ENCODE measurements around the gene WNK2. TPM values are rescaled to one million over a fixed set of nuclear protein-coding genes. Genes with fewer than 3 reads are reported as not detected.
A peak's percentile ranks its signal among the peaks of the same experiment; 100 is the strongest.

The WNK2 gene
- total RNA-seq, 1 donor from 2014 or later = 222 TPM

DNA sequence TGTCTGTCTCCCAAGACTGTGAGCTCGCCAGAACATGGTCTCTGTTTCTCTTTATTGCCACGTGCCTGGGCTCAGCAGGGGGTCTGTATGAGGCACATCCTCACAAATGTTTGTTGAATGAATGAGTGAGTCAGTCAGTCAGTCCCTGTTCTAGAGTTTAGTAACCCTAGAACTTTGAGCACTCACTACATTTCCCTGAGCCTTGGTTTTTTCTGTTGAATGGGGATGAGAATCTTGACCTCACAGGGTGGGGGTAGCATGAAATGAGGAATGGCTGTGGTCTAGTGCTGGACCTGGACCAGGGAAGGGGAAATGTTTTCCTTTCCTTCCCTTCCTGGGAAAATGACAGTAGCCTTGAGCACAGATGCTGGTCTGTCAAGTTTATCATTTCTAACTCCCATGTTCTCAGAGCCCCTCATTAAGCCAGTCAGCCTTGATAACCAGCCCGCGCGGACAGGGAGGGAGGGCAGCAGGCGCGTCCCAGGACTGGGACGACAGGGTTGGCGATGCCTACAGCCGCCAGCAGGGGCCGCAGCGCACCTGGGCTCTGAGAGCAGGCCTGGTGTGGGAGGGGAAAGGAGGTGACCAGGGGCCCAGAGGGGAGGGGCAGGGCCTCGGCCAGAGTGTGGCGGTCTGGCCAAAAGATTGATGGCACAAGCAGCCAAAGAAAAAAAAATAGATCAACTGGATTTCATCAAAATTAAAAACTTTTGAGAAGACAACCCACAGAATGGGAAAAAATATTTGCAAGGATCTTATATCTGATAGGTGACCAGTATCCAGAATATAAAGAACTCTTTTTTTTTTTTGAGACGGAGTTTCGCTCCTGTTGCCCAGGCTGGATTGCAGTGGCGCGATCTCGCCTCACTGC, 24.1 kb upstream of the WNK2 start:
- ATAC-seq (ENCODE audit: poor library complexity) (peak; percentile 95), DNase-seq (peak; percentile 91)
- intact Hi-C loops (cut with DNase I) = loop anchor here (5.0 kb wide), 1 partner anchor 142 kb away; no protein-coding TSS in a partner anchor

DNA sequence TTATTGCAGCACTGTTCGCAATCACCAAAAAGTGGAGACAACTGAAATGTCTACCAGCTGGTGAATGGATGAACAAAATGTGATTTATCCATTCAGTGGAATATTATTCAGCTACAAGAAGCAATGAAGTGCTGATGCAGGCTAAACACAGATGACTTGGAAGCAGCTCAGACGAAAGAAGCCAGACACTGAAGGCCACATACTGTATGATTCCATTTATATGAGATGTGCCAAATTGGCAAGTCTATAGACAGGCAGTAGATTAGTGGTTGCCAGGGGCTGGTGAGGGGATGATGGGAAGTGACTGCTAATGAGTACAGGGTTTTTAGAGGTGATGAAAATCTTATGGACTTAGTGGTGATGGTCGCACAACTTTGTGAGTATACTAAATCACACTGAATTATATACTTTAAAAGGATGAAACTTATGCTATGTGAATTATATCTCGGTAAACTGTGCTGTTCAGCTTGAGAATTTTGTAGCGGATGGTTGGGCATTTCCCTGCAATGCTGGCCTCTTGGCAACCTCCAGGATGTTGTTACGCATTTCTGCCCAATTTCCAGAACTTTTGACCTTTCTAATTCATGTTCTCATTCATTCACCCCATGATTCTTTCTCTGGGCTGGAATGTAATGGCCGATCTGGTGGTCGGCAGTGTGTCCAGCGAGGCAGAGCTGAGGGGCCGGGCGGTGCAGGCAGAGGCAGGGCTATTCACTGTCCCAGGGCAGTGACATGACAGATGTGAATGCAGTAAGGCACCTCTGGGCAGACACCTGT, 22.0 kb upstream of the WNK2 start:
- intact Hi-C loops (cut with DNase I) = loop anchor here (5.0 kb wide), 1 partner anchor 140 kb away; no protein-coding TSS in a partner anchor
- ATAC-seq (ENCODE audit: poor library complexity) (peak; percentile 86), DNase-seq (no peak)

DNA sequence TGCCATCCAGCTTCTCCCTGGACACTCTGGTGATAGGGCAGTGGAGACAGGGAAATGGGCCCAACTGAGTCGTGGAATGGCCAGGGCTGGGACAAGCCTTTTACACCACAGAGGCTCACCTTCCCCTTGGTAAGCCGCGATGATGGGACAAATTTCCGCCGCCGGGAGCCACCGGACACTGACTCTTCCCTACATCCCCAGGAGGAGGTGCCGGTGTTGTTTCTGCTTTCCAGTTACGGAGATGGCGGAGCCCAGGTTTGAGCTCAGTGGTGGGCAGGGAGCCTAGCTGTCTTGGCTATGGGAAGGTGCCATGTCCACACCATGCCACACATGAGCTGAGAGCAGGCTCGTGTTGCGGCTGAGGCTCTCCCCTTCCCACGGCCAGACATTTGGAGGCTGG, 19.9 kb upstream of the WNK2 start:
- no peak for ATAC-seq (ENCODE audit: poor library complexity)
- intact Hi-C loops (cut with DNase I) = loop anchor here (5.0 kb wide), 1 partner anchor 138 kb away; no protein-coding TSS in a partner anchor
- no peak for DNase-seq

- no peak for DNase-seq
- no peak for ATAC-seq (ENCODE audit: poor library complexity)
- intact Hi-C loops (cut with DNase I) = no loop called here
Measured at GRCh38 chr9:93166699-93167098, 17.2 kb upstream of the WNK2 start.

- intact Hi-C loops (cut with DNase I) = no loop called here
- DNase-seq = no peak
- no peak for ATAC-seq (ENCODE audit: poor library complexity)
Measured at GRCh38 chr9:93167185-93167584, 16.8 kb upstream of the WNK2 start.

GRCh38 chr9:93167838-93168237, 16.1 kb upstream of the WNK2 start:
- intact Hi-C loops (cut with DNase I) = no loop called here
- DNase-seq (no peak), ATAC-seq (ENCODE audit: poor library complexity) (no peak)

- peak; percentile 78 for ATAC-seq (ENCODE audit: poor library complexity)
- intact Hi-C loops (cut with DNase I) = no loop called here
Measured at GRCh38 chr9:93168581-93168980, 15.4 kb upstream of the WNK2 start.

DNA sequence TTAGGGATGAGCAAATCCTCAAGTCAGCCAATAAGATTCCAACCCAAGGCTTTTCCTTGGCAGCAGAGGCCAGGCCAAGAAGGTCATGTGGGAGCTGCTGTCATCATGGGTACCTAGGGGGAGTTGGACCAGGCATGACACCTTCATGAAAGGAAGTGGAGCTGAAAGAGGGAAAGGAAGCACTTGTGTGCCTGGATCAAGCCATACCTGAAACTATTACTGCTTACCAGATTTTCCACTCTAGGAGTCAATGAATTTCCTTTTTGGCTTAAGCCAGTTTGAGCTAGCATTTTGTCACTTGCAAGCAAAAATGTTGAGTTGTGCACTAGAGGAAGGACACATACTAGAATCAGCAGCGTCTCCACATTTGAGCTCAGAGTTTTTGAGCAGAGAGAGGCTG, 14.5 kb upstream of the WNK2 start:
- DNase-seq (no peak), ATAC-seq (ENCODE audit: poor library complexity) (no peak)
- intact Hi-C loops (cut with DNase I) = no loop called here

More at GRCh38 chr9:93168581-93168980, 15.4 kb upstream of the WNK2 start:
- DNase-seq = no peak

DNA sequence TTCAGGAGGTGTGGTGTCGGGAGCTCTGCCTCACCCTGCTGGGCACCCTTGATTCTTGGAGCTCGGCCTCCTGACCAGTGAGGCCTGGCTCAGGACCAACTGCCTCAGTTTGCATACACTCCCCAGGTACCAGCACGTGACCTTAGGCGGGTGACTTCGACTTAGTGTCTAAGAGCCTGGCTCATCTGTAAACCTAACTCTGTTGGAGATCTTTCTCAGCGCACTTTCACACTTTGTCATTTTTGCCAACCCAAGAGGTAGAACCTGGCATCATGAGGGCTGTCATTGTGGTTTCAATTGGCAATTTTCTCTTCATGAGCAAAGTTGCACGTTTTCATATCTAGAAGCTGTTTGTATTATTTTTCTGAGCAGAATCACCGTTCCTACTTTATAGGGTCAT, 13.4 kb upstream of the WNK2 start:
- intact Hi-C loops (cut with DNase I) = no loop called here
- ATAC-seq (ENCODE audit: poor library complexity) (no peak), DNase-seq (no peak)

DNA sequence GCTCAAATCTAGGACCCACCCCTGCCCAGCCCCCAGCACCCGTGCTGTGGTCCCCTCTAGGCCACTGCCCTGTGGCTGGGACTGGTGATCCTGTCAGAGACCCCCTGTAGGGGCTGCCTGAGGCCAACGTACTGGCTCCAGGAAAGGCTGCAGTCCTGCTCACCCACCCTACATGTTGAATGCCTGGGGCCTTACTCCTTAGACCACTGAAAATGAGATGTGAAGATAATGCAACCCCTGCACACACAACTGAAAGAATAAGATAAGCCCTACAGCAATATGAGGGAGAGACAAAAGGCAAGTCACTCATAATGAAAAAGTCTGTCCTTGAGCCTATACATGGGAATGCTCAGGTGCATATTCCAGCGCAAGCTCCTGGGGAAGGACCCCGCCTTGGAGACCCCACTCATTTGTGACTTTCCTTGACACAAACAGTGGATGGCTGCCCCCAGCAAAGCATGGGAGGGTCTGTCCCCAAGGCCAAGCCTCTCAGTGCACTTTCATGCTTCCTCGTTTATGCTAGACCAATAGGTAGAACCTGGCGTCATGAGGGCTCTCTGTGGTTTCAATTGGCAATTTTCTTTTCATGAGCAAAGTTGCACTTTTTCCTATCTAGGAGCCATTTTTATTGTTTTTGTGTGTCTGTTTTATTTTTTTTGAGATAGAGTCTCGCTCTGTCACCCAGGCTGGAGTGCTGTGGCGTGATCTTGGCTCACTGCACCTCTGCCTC, 12.5 kb upstream of the WNK2 start:
- intact Hi-C loops (cut with DNase I) = no loop called here
- no peak for DNase-seq
- no peak for ATAC-seq (ENCODE audit: poor library complexity)

GRCh38 chr9:93172666-93173364, 11.1 kb upstream of the WNK2 start:
- intact Hi-C loops (cut with DNase I) = no loop called here
- ATAC-seq (ENCODE audit: poor library complexity) = no peak
- DNase-seq = peak; percentile 10

DNA sequence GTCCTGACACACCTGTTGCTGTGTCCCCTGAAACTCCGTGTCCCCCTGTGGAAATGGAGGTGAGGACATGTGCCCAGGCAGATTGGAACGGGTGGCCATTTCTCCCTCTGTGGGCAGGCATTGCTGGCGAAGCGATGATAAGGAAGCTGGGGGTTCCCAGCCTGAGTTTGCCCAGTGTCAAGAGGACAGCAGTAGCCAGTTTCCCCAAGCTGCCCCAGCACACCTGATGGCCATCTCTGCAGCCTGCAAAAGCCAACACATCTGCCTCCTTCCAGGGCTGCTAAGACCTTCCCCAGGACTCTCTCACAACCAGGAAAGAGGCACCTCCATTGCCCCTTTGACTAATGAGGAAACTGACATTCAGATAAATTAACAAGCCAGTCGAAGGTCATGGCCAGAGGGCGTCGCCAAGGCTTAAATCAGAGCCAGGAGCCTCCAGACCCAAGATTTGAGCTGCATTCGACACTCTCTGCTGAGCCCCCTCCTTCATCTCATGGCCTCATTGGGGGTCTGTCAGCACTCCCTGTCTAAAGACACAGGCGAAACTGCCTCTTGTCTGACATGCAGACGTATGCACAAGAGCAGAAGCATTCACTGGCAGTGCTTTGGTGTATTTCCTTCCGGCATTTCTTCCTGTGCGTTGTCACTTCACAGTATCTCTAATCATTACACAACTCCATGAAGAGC, 10.4 kb upstream of the WNK2 start:
- no peak for ATAC-seq (ENCODE audit: poor library complexity)
- peak; percentile 10 for DNase-seq
- intact Hi-C loops (cut with DNase I) = no loop called here

DNA sequence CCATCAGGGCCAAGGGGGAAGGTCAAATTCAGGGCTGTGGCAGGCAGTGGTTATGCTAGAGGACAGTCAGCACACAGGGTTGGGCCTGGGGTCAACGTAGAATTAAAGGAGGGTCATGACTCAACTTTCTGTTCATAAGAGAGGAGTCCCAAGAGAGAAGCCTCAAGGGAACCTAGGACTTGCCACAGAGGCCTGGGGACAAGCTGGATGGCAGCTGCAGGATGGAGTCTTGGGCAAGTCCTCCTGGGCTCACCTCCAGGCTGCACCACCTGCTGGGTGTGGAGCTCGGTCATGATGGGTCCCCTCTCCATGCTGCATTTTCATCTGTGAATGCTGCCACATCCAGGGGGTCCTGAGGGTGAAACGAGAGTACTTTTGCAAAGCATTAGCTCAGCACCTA, 9.0 kb upstream of the WNK2 start:
- ATAC-seq (ENCODE audit: poor library complexity) = no peak

DNA sequence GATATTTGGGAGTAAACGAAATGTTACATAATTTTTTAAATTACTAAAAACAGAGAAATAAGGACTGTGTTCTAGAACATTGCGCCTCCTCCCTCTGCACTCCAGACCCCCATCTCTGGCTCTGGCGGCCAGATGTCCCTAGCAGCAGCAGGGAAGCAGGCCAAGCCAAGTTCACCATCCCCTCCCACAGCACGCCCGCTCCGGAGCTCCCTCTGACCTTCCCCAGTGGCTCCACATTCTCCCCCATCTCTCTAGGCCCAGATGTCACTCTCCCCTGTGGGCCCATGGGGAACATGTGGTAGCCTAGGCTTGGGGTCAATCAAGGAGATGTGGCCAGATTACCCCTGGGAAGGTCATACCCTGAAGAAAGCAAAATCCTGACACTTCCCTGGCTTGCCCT, 6.3 kb upstream of the WNK2 start:
- intact Hi-C loops (cut with DNase I) = no loop called here
- DNase-seq (no peak), ATAC-seq (ENCODE audit: poor library complexity) (no peak)

More for the DNA sequence above, 9.0 kb upstream of the WNK2 start:
- DNase-seq = no peak
- intact Hi-C loops (cut with DNase I) = no loop called here

GRCh38 chr9:93178851-93179786, 4.8 kb upstream of the WNK2 start:
- no peak for ATAC-seq (ENCODE audit: poor library complexity)
- intact Hi-C loops (cut with DNase I) = no loop called here
- no peak for DNase-seq

DNA sequence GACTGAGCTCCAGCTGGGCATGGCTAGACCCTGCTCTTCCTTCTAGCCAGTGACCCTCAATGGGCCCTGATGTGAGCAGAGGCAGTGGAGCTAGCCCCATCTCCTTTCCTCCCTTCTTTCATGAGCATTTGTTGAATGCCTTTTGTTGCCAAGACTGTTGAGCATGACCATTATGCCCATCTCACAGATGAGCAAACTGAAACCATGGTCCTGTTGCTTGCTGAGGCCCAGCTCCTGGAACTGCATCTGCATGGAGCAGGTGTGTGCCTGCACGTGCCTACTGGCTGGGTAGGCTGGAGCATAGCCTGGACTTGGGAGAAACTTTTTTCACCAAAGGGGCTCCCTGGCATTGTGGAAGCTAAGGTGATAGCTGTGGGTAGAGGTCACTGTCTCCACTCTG, 3.0 kb upstream of the WNK2 start:
- DNase-seq = no peak
- intact Hi-C loops (cut with DNase I) = no loop called here

More for the DNA sequence above, 3.0 kb upstream of the WNK2 start:
- no peak for ATAC-seq (ENCODE audit: poor library complexity)

Measured in Right ventricle myocardium superior (tissue), 1 donor.